BE2C (cell line): ENCODE results near the gene DHRS4.
"Not testable (repeated sequence)": the region's sequence is repeated elsewhere in the genome, so short reads cannot be mapped to it uniquely, and the experiment has no call there.

Experiments used
- DNase-seq: peaks from one replicate; pipeline ENCODE4 v3.0.0-alpha.2; 2020
- H3K27me3 ChIP-seq: fragments of 250-450 bp; sonication (Bioruptor Pico); 2 replicates; pipeline ENCODE4 v1.5.1; 2020; ENCODE audit warnings: mild to moderate bottlenecking
- H3K36me3 ChIP-seq: fragments of 250-450 bp; sonication (Bioruptor Pico); 2 replicates; pipeline ENCODE4 v1.5.1; 2020; ENCODE audit warnings: mild to moderate bottlenecking
- H3K4me1 ChIP-seq: fragments of 250-450 bp; sonication (Bioruptor Pico); 2 replicates; pipeline ENCODE4 v1.5.1; 2020
- H3K4me3 ChIP-seq: 2 replicates; pipeline ENCODE4 v1.5.1; 2011; ENCODE audit warnings: low read depth, low read length
- H3K9me3 ChIP-seq: fragments of 250-450 bp; sonication (Bioruptor Pico); 2 replicates; pipeline ENCODE4 v1.5.1; 2020
- CTCF ChIP-seq: IDR thresholded peaks from 2 replicates; pipeline ENCODE4 v1.5.1; 2012; ENCODE audit warnings: mild to moderate bottlenecking, low read depth, low read length

Gene DHRS4

DNA sequence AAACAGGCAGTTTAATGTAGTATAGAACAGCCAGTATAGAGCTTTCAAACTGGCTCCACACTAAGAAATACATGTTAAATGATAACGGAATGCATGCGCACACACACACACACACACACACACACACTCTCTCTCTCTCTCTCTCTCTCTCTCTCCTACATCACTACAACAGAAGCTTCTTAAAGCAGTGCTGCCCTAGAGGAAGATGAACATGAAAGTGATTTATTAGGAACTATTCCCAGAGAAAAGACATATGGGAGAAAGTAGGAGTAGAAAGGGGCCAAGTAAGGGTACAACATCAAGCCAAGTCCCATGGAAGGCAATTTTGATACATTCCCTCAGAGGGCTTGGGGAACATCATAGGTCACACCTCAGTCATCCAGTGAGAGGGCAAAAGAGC lies 16.4 kb upstream of the DHRS4 start:
- H3K4me1 ChIP-seq, result no peaks in the 10 kb centered on the region
- no peak for TF ChIP-seq CTCF
- H3K9me3 ChIP-seq, result no peaks in the 10 kb centered on the region
- no peaks in the 10 kb centered on the region for H3K36me3 ChIP-seq
- DNase-seq, result no peak
- H3K4me3 ChIP-seq, result no peak overlapping the region
- H3K27me3 ChIP-seq, result no peaks in the 10 kb centered on the region

DNA sequence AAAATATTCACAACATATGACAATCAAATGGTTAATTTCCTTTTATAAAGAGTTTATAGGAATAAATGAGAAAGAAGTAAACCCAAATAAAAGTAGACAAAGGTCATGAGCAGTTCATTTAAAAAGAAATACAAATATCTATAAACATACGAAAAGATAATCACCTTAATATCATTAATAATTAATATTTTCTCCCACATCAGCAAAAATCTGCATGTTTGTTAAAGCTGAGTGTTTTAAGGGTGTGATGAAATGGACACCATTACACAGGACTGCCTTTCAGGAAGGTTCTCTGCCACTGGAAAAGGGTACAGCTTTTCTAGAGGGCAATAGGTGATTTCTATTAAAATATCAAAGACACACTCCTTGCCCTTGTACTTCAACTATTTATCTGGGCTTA lies 14.7 kb upstream of the DHRS4 start:
- no peaks in the 10 kb centered on the region for H3K27me3 ChIP-seq
- no peak for DNase-seq
- no peak for TF ChIP-seq CTCF
- H3K9me3 ChIP-seq, result no peaks in the 10 kb centered on the region
- H3K4me3 ChIP-seq, result no peak overlapping the region
- H3K4me1 ChIP-seq, result no peaks in the 10 kb centered on the region
- no peaks in the 10 kb centered on the region for H3K36me3 ChIP-seq

DNA sequence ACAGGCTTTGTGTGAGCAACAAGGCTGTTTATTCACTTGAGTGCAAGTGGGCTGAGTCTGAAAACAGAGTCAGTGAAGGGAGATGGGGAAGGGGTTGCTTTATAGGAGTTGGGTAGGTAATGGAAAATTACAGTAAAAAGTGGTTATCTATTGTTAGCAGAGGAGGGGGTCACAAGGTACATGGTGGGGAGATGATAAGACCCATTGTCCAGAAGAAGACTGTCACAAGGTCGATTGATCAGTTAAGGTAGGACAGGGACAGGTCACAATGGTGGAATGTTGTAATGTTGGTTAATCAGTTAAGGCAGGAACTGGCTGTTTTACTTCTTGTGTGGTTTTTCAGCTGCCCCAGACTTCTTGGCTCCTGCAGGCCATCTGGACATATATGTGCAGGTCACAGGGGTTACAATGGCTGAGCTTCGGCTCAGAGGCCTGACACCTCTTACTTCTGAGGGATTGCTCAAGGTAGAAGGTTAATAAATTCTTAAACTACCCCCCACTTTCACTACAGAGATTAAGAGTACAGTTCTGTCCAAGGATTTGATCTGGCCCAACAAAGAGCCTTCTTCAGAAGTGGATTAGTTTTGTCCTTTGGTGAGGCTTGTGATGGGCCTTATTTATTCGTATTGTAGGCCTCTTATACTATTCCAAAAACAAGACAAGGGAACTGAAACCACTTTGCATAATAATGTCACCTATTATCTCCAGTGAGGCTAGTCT lies 13.8 kb upstream of the DHRS4 start:
- no peaks in the 10 kb centered on the region for H3K4me1 ChIP-seq
- no peaks in the 10 kb centered on the region for H3K27me3 ChIP-seq
- DNase-seq, result no peak

GRCh38 chr14:23941230-23941629 lies 12.3 kb upstream of the DHRS4 start:
- Histone ChIP-seq H3K27me3 (no peaks in the 10 kb centered on the region), H3K4me3 (no peak overlapping the region), H3K4me1 (no peaks in the 10 kb centered on the region), H3K9me3 (no peaks in the 10 kb centered on the region), H3K36me3 (no peaks in the 10 kb centered on the region)
- no peak for TF ChIP-seq CTCF
- no peak for DNase-seq

More for the DNA sequence above, 13.8 kb upstream of the DHRS4 start:
- Histone ChIP-seq H3K36me3 (no peaks in the 10 kb centered on the region), H3K9me3 (no peaks in the 10 kb centered on the region), H3K4me3 (no peak overlapping the region)
- no peak for TF ChIP-seq CTCF

- Histone ChIP-seq H3K27me3 (no peaks in the 10 kb centered on the region), H3K36me3 (no peaks in the 10 kb centered on the region), H3K4me3 (no peak overlapping the region), H3K9me3 (no peaks in the 10 kb centered on the region), H3K4me1 (no peaks in the 10 kb centered on the region)
- no peak for DNase-seq
- TF ChIP-seq CTCF, result no peak
These were observed 11.9 kb upstream of the DHRS4 start for GRCh38 chr14:23941669-23942068.

DNA sequence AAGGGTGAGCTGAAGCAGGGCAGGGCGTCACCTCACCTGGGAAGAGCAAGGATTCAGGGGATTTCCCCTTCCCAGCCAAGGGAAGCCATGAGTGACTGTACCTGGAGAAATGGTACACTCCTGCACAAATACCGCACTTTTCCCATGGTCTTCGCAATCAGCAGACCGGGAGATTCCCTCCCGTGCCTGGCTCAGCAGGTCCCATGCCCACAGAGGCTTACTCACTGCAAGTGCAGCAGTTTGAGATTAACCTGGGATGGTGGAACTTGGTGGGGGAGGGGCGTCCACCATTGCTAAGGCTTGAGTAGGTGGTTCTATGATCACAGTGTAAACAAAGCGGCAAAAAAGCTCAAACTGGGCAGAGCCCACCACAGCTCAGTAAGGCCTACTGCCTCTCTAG lies 11.0 kb upstream of the DHRS4 start:
- no peaks in the 10 kb centered on the region for H3K36me3 ChIP-seq
- TF ChIP-seq CTCF, result no peak
- no peaks in the 10 kb centered on the region for H3K4me1 ChIP-seq
- no peaks in the 10 kb centered on the region for H3K9me3 ChIP-seq
- no peak overlapping the region for H3K4me3 ChIP-seq
- H3K27me3 ChIP-seq, result no peaks in the 10 kb centered on the region
- DNase-seq, result no peak

DNA sequence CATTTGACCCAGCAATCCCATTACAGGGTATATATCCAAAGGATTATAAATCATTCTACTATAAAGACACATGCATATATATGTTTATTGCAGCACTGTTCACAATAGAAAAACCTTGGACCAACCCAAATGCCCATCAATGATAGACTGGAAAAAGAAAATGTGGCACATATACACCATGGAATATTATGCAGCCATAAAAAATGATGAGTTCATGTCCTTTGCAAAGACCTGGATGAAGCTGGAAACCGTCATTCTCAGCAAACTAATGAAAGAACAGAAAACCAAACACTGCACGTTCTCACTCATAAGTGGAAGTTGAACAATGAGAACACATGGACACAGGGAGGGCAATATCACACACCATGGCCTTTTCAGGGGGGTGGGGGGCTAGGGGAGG lies 4.5 kb upstream of the DHRS4 start:
- H3K9me3 ChIP-seq, H3K27me3 ChIP-seq, H3K36me3 ChIP-seq, H3K4me3 ChIP-seq, DNase-seq, H3K4me1 ChIP-seq: not testable (repeated sequence)
